Activated CD4-positive, alpha-beta T cell treated with anti-CD3 and anti-CD28 coated beads for 1 hour (primary cell): ENCODE measurements around the gene GRIK1.
"Not testable (repeated sequence)": the region's sequence is repeated elsewhere in the genome, so short reads cannot be mapped to it uniquely, and the experiment has no call there.

ENCODE experiments used
- DNase-seq: peaks from one replicate; pipeline ENCODE4 v3.0.0-alpha.2; 2020

GRIK1 gene

DNA sequence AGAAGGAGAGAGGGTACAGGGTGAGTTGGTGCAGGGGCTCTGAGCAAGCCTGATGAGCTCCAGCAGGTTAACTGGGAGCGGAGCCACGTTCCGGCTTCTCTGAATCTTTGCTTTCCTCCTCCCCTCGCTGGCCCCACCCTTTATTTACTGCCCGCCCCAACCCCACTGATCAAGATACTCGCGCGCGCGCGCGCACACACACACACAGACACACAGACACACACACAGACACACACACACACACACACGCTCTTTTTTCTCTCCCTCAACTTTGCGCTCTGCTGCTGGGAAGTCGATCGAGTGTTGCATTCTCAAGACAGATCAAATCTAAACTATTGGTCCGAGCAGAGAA is at the start of gene GRIK1:
Gene GRIK1, minus strand, starts transcription at position 73 of the 352 bp plus-strand sequence.
- no peak for DNase-seq

DNA sequence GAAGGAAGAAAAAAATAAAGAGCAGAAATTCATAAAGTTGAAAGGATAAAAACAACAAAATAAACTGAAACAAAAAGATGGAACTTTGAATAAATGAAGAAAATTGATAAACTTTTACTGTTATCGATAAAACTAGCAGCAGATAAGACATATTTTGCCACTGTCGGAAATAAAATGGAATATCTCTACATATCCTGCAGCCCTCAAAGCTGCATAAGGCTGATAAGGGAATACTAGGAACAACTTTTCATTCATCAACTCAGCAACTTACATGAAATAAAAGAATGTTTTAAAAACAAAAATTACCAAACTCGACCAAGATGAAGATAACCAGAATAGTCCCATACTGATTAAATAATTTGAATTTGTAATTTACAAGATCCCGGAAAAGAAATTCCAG is 48.0 kb upstream of the GRIK1 start:
- DNase-seq: no peak

- no peak for DNase-seq
Measured at GRCh38 chr21:29985866-29986265, 46.1 kb upstream of the GRIK1 start.

DNA sequence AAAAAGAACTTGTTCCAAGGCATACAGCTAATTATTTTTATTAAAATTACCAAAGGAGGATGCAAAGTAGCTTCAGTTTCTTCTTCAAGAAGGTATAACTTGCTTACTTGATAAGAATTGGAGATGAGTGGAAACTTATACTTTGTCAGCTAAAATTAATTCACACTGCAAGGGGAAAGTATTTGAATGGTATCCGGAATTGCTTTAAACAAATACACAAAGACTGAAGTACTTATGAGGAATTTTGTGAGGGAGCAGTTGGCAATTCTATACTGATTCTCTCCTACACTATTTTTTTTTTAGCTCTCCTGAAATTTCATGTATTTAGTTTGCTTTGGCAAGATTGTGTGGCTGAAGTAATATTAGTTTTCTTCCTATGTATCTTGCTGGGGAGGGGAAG is 39.2 kb upstream of the GRIK1 start:
- DNase-seq: no peak

- DNase-seq: no peak
Measured at GRCh38 chr21:29975776-29976175, 36.0 kb upstream of the GRIK1 start.

GRCh38 chr21:29973258-29973657 is 33.5 kb upstream of the GRIK1 start:
- DNase-seq: no peak

- DNase-seq: no peak
Measured at GRCh38 chr21:29961291-29962027, 21.7 kb upstream of the GRIK1 start.

DNA sequence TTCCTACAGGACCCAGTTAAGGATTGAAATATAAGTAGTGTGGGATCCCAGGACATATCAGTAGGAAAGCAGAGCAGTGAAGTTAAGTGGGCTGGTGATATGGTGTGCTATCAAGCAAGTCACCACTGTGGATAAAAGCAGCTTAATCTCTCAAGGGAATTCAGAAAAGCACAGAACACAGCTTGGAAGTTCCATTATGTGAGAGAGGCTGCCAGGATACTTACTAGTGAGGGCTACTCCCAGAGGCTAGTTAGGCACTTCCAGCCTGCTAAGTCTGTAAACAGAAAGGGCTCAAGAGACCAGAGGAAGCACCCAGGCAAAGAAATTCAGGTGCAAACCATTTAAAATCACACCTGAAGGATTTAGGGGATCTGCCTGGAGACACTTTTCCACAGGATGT is 18.8 kb upstream of the GRIK1 start:
- DNase-seq: no peak

DNA sequence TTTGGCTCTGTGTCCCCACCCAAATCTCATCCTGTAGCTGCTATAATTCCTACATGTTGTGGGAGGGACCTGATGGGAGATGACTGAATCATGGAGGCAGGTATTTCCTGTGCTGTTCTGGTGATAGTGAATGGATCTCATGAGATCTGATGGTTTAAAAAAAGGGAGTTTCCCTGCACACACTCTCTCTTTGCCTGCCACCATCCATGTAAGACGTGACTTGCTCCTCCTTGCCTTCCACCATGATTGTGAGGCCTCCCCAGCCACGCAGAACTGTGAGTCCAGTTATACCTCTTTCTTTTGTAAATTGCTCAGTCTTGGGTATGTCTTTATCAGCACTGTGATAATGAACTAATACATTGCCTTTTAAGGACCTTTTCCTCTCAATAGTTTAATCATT is 18.2 kb upstream of the GRIK1 start:
- DNase-seq: not testable (repeated sequence)

DNA sequence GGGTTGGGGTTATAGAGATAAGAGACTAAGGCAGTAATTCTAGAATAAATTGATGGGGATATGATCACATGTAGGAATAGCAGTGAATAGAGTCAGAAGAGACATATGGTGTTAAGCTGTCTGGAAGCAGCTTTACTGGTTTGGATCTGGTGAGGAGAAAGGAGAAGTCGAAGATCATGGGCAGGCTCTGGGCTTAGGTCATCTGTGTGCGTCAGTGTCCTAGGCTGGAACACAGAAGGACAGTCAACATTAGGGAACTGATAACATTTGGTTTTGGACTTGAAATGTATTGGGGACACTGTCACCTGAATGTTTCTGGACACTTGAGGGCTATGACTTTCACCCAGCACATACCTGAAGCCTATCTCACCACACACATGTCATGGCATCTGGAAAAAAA is 13.9 kb upstream of the GRIK1 start:
- DNase-seq: no peak

DNA sequence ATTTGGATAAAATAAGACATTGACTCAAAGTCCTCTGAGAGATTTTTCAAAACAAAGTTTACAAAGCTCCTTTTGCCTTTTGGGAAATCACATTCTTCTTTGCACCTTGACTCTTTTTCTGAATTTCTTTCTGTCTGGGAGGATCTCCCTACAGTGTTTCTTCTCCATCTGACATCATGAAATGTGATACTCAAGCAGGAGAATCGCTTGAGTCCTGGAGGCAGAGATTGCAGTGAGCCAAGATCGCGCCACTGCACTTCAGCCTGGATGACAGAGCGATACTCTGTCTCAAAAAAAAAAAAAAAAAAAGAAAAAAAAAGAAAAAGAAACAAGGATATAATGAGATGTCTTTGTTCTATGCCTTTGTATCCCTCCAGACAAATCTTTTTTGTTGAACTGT is 13.3 kb upstream of the GRIK1 start:
- no peak for DNase-seq

DNA sequence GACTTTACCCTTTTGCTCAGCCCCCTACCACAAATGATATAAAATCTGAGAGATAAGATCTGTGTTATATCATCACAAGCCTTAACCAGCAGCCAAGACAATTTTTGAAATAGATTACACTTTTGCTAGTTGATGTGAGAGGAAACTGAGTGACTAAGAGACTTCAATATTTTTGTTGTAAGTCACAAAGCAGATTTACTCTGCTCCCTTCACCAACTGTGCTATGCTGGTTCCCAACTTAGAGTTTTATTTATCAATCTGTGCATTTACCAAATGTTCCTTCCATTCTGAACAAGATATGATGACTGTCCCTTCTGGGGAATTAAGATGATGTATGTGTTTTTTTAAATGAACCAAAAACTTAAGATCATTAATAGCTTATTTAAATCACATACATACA is 12.1 kb upstream of the GRIK1 start:
- DNase-seq: no peak

DNA sequence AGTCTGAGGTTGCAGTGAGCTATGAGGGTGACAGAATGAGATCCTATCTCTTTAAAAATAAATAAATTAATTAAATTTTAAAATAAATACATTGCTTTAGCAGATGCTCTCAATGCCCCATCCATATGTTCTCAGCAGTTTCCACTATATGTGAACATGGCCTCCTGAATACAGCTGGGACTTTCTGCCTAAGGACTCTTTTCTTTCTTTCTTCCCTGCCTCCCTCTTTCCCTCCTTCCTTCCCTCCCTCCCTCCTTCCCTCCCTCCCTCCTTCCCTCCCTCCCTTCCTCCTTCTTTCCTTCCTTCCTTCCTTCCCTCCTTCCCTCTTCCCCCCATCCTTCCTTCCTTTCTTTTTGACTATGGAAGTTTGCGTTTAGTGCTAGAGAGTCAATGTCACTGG is 10.2 kb upstream of the GRIK1 start:
- no peak for DNase-seq

DNA sequence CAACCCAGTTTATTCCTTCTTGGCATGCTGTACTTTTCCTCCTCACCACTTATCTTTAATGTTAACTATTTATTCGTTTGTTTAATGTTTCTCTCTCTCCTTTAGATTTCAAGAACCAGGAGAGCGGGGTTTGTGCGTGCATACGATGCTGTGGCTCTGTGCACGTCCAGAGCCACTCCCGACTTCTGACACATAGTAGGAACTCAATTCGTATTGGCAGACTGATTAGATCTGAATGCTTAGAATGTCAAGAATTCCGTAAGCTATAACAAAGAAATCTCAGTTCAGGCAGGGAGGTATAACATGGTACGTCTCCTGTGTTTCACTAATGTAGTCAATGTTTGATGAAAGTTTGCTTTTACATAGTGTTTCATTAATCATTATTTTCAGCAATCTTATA is 7.3 kb upstream of the GRIK1 start:
- DNase-seq: no peak

- no peak for DNase-seq
Measured at GRCh38 chr21:29943885-29944284, 4.1 kb upstream of the GRIK1 start.

- no peak for DNase-seq
Measured at GRCh38 chr21:29942034-29942433, 2.2 kb upstream of the GRIK1 start.

DNA sequence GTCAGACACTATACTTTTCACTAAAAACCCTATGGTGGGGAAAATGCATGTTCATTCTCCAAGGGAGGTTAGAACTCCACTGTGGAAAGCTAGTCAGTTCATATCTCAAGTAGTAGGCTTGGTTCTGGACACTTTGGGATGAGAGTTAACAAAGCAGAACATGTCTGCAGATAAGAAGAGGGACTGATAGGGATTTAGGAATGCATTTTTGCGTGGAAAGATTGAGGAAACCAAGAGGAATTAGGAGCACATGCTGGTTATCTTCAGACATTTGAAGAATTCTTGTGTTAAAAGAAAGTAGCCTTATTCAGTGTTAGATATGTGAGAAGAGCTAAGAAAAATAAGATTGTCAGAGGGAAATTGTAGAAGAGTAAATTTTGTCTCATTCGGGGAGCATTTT is 1.2 kb upstream of the GRIK1 start:
- no peak for DNase-seq

GRCh38 chr21:29940361-29940760 is 565 bp upstream of the GRIK1 start:
- no peak for DNase-seq

DNA sequence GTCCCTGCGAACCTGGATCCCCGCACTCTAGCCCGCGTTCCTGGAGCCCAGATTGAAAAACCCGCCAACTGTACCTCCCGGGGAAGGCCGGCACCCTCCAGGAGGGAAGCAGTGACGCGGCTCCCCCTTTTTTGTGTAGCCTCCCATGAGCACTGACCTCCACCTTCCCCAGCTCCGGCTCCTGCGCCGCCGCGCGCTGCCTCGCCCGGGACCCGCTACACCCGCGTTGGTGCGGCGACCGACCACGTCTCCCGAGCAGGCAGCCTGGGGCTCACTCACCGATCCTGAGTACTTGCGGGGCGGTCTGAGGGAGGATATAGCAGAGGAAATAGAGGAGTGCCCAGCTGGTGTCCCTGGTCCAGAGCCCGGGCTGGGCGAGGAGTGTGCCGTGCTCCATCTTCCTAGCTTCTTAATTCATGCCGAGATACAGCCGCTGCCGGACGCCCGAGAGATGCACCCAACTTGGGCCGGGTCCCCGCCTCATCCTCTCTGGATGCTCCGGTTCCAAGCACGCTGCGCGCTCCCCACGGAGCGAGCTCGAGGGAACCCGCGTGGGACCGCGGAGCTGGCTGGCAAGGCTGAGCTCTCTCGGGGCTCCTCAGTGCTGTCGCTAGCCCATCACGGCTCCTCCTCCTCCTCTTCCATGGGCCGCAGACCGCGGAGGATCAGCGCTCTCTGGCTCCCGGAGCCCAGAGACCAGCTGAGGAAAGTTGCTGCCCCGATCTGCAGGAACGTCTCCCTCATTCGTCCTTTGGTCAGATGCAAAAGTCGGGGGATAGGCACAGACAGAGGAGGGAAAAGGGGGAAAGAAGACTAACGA is 482 bp downstream of the GRIK1 start:
- DNase-seq: no peak

- no peak for DNase-seq
Measured at GRCh38 chr21:29938776-29939103, 1.1 kb downstream of the GRIK1 start.

- DNase-seq: no peak
Measured at GRCh38 chr21:29933088-29933487, 6.7 kb downstream of the GRIK1 start.

DNA sequence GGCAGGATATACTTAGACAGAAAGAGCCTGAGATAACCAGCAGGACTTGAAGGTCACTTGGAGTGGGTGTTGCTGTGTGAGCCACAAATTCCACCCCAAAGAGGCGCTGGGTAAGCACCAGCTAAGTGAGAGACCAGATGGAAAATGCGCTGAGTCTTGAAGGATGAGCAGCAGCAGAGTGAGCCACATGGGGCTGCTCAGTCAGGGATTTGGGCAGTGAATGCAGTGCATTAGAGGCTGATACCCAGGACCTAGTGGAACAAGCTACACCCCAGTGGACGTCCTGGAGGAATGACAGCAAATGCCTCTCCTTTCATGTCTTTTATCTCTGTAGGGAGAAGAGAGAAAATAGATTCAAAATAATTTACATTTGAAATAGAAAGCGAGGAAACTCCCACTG is 11.3 kb downstream of the GRIK1 start:
- DNase-seq: no peak

DNA sequence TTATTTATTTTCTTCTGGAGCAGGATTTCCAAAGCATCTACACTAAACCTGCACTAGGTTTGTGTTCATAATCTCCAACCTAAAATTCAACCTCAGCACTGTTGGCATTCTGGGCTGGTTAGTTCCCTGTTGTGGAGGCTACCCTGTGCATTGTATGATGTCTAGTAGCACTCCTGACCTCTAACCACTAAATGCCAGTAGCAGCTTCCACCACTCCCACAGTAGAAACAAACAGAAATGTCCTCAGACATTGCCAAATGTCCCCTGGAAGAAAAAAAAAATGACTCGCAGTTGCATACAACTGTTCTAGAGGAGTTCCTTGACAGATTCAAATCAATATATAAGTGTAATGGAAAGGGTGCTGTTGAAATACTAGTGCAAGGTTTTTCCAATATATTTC is 18.9 kb downstream of the GRIK1 start:
- DNase-seq: no peak

DNA sequence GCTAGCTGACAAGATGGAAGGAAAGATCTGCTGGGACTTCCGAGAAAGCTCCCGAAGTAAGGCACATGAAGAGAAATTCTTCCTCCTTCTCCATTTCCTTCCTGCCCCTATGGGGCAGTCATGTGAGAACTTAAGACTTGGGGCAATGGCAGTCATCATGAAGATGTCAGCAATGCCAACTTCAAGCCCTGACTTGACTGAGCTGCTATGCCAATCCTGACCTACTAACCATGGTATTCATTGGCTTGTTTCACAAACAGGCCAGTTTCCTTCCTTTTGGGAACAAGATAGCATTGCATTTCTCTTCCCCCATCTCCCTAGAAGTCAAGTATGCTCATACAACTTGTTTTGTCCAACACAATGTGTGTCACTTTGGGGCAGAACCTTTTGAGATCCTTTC is 25.5 kb downstream of the GRIK1 start:
- no peak for DNase-seq

GRCh38 chr21:29909571-29909970 is 30.2 kb downstream of the GRIK1 start:
- DNase-seq: no peak
